Measurements from ENCODE around the gene SCAF1.

The SCAF1 gene

DNA sequence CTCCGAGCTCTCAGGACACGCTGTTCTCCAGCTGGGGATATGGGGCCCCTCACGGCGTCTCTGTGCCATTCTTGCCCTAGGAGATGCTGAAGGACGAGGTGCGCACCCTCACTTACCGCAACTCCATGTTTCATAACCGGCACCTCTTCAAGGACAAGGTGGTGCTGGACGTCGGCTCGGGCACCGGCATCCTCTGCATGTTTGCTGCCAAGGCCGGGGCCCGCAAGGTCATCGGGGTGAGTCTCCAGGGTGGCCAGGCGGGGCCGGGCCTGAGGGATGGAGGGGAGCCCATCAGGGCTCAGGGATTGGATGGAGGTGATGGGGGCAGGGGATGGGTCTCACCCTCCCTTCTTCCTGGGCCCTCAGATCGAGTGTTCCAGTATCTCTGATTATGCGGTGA is 39.8 kb downstream of the SCAF1 start:
- Mint-ChIP-seq H3K4me3 (no peak overlapping the region), H3K4me1 (peaks cover 34% of the 10 kb centered on the region), H3K36me3 (ENCODE audit: insufficient read depth) (peaks cover 37% of the 10 kb centered on the region), H3K27me3 (no peaks in the 10 kb centered on the region), H3K9me3 (no peaks in the 10 kb centered on the region), H3K27ac (ENCODE audit: low read depth) (no peak overlapping the region)
- ATAC-seq (replicated peaks; ENCODE audit: extremely low read depth, poor library complexity, severe bottlenecking): no peak
- DNase-seq (ENCODE audit: low spot score in 2 of 2): no peak

- Mint-ChIP-seq H3K9me3 (no peaks in the 10 kb centered on the region), H3K27ac (ENCODE audit: low read depth) (no peak overlapping the region), H3K36me3 (ENCODE audit: insufficient read depth) (peaks cover 33% of the 10 kb centered on the region), H3K4me1 (peaks cover 29% of the 10 kb centered on the region), H3K27me3 (no peaks in the 10 kb centered on the region), H3K4me3 (no peak overlapping the region)
- ATAC-seq (replicated peaks; ENCODE audit: extremely low read depth, poor library complexity, severe bottlenecking): no peak
- no peak for DNase-seq (ENCODE audit: low spot score in 2 of 2)
Observed at GRCh38 chr19:49682274-49682673, 40.3 kb downstream of the SCAF1 start.

DNA sequence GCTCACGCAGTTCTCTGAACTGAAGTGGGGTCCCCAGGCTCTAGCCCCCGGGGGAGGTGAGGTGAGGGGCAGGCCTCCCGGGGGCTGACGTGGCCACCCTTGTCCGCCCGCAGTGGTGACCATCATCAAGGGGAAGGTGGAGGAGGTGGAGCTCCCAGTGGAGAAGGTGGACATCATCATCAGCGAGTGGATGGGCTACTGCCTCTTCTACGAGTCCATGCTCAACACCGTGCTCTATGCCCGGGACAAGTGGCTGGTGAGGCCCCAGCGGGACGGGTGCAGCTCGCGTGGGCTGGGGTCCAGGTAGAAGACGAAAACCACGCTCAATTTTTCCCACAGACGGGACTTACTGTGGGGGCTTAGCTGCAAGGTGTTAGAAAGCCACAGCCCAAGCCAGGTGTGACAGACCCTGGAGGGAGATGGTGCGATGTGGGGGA is 41.8 kb downstream of the SCAF1 start:
- no peak for ATAC-seq (replicated peaks; ENCODE audit: extremely low read depth, poor library complexity, severe bottlenecking)
- H3K27me3 Mint-ChIP-seq: no peaks in the 10 kb centered on the region
- no peak overlapping the region for H3K4me3 Mint-ChIP-seq
- H3K36me3 Mint-ChIP-seq (ENCODE audit: insufficient read depth): peaks cover 35% of the 10 kb centered on the region
- H3K27ac Mint-ChIP-seq (ENCODE audit: low read depth): no peak overlapping the region
- no peaks in the 10 kb centered on the region for H3K9me3 Mint-ChIP-seq
- DNase-seq (ENCODE audit: low spot score in 2 of 2): no peak
- peaks cover 28% of the 10 kb centered on the region for H3K4me1 Mint-ChIP-seq

- DNase-seq (ENCODE audit: low spot score in 2 of 2): no peak
- Mint-ChIP-seq H3K27ac (ENCODE audit: low read depth) (no peak overlapping the region), H3K9me3 (no peaks in the 10 kb centered on the region), H3K36me3 (ENCODE audit: insufficient read depth) (peaks cover 33% of the 10 kb centered on the region), H3K27me3 (no peaks in the 10 kb centered on the region), H3K4me3 (no peak overlapping the region), H3K4me1 (peaks cover 28% of the 10 kb centered on the region)
- no peak for ATAC-seq (replicated peaks; ENCODE audit: extremely low read depth, poor library complexity, severe bottlenecking)
Observed at GRCh38 chr19:49684251-49684982, 42.4 kb downstream of the SCAF1 start.

DNA sequence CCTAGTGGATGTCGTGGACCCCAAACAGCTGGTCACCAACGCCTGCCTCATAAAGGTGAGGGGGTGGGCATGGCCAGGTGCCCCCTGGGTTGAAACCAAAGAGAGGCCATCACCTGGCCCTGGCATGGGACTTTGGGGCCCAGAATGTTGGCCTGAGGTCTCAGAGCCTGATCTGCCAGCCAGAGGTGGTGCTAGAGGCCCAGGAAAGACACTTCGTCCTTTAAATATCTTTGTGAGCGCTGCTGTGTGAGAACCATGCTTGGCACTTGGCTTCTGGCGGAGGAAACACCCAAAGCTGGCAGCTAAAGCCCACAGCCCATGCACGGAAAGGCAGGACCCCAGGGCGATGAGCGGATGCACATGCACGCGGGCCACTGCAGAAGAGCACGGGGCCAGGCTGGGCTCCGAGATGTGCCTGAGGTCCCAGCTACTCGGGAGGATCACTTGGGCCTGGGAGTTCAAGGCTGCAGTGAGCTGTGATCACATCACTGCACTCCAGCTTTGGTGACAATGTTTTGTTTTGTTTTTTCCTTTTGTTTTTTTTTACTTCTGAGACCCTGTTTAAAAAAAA is 43.1 kb downstream of the SCAF1 start:
- Mint-ChIP-seq H3K9me3 (no peaks in the 10 kb centered on the region), H3K27ac (ENCODE audit: low read depth) (peak overlapping the region; percentile 67)

DNA sequence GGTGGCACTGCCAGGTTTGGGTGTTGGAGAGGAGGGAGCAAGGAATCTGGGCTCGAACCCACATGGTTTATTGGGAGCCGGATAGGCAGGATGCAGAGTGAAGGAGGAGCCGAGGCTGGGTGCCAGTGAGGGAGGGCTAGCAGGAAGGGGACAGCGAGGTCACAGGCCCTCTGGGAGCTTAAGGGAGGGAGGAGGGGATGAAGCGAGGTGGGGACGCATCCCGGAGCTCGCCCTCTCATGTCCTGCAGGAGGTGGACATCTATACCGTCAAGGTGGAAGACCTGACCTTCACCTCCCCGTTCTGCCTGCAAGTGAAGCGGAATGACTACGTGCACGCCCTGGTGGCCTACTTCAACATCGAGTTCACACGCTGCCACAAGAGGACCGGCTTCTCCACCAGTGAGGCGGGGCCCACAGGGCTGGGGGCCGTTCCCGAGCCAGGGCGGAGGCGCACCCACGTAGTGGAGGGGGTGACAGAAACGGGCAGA is 43.9 kb downstream of the SCAF1 start:
- H3K27ac Mint-ChIP-seq (ENCODE audit: low read depth): peak overlapping the region; percentile 67
- DNase-seq (ENCODE audit: low spot score in 2 of 2) (no peak), ATAC-seq (replicated peaks; ENCODE audit: extremely low read depth, poor library complexity, severe bottlenecking) (no peak)
- peaks cover 34% of the 10 kb centered on the region for H3K36me3 Mint-ChIP-seq (ENCODE audit: insufficient read depth)
- peaks cover 27% of the 10 kb centered on the region for H3K4me1 Mint-ChIP-seq
- H3K9me3 Mint-ChIP-seq: no peaks in the 10 kb centered on the region
- peaks cover 14% of the 10 kb centered on the region for H3K27me3 Mint-ChIP-seq
- H3K4me3 Mint-ChIP-seq: no peak overlapping the region

More for the DNA sequence above, 43.1 kb downstream of the SCAF1 start:
- H3K27me3 Mint-ChIP-seq: peaks cover 6% of the 10 kb centered on the region
- H3K36me3 Mint-ChIP-seq (ENCODE audit: insufficient read depth): peaks cover 32% of the 10 kb centered on the region
- H3K4me1 Mint-ChIP-seq: peaks cover 26% of the 10 kb centered on the region
- ATAC-seq (replicated peaks; ENCODE audit: extremely low read depth, poor library complexity, severe bottlenecking): no peak
- no peak overlapping the region for H3K4me3 Mint-ChIP-seq
- DNase-seq (ENCODE audit: low spot score in 2 of 2): no peak

DNA sequence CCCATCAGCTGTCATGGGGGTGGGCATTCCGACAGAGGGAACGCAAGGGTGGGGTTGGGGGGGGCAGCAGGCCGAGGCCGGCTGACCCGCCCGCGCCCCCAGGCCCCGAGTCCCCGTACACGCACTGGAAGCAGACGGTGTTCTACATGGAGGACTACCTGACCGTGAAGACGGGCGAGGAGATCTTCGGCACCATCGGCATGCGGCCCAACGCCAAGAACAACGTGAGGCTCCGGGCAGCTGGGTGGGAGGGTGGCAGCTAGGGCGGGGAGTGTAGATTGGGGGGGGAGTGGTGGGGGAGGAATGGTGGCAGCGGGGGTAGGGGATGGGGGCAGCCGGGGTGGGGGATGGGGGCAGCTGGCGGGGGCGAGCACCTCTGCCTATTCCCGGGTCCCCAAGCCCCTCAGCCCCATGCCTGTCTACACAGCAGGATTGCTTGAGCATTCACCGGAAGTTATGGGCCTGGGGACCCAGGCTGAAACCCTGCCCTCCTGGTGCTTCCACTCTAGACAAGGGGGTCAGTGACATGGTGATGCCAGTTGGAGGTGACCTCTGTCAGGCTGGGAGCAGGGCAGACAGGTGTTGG is 44.6 kb downstream of the SCAF1 start:
- H3K27ac Mint-ChIP-seq (ENCODE audit: low read depth): no peak overlapping the region
- H3K27me3 Mint-ChIP-seq: peaks cover 21% of the 10 kb centered on the region
- no peak for ATAC-seq (replicated peaks; ENCODE audit: extremely low read depth, poor library complexity, severe bottlenecking)
- no peaks in the 10 kb centered on the region for H3K9me3 Mint-ChIP-seq
- DNase-seq (ENCODE audit: low spot score in 2 of 2): no peak
- H3K4me3 Mint-ChIP-seq: no peak overlapping the region
- peaks cover 32% of the 10 kb centered on the region for H3K36me3 Mint-ChIP-seq (ENCODE audit: insufficient read depth)
- H3K4me1 Mint-ChIP-seq: peaks cover 30% of the 10 kb centered on the region

DNA sequence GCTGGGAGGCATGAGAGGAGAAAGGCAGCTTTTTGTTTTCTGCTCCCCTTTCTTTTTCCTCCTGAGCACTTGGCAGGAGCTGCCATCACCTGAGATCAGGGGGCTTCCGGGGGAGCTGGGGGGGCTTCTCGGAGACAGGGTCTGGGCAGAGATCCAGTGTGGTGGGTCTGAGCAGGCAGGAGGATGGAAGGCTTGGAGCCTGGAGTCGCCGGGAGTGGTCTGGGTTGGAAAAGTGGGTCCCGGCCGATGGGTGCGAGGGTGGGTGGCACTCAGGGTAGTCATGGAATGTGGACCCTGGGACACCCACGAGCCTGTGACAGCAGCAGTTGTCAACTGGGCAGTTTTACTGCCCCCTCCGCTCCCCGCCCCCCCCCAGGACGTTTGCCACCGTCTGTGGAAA is 45.1 kb downstream of the SCAF1 start:
- Mint-ChIP-seq H3K27me3 (peaks cover 27% of the 10 kb centered on the region), H3K9me3 (no peaks in the 10 kb centered on the region), H3K4me1 (peaks cover 30% of the 10 kb centered on the region), H3K4me3 (no peak overlapping the region), H3K36me3 (ENCODE audit: insufficient read depth) (peaks cover 28% of the 10 kb centered on the region), H3K27ac (ENCODE audit: low read depth) (no peak overlapping the region)
- ATAC-seq (replicated peaks; ENCODE audit: extremely low read depth, poor library complexity, severe bottlenecking) (no peak), DNase-seq (ENCODE audit: low spot score in 2 of 2) (no peak)

DNA sequence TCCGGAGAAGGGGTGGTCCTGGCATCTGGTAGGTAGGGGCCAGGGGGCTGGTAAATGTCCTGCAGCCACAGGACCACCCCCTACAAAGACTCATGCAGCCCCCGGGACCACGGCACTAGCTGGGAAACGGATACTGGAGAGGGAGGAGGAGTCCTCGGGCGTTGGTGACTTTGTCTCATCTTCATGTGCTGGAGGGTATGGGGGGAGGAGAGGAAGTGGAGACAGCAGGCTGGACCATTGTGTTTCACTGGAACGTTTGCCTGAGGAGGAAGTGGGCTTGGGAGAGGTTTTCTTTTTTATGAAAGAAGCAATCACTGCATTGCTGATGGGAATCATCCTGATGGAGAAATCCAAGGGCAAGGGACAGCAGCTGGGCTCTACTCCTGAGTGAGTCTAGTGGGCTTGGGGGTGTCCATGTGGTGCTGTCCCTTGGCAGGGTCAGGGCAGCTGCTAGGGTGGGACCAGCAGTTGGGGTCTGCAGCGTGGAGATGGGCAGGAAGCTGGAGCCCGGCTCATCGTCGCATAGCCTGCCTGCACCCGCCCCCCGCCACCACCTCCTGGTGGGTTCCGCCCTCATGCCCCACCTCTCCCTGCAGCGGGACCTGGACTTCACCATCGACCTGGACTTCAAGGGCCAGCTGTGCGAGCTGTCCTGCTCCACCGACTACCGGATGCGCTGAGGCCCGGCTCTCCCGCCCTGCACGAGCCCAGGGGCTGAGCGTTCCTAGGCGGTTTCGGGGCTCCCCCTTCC is 45.7 kb downstream of the SCAF1 start:
- peaks cover 30% of the 10 kb centered on the region for H3K4me1 Mint-ChIP-seq
- no peak overlapping the region for H3K4me3 Mint-ChIP-seq
- ATAC-seq (replicated peaks; ENCODE audit: extremely low read depth, poor library complexity, severe bottlenecking) (no peak), DNase-seq (ENCODE audit: low spot score in 2 of 2) (no peak)
- peaks cover 33% of the 10 kb centered on the region for H3K27me3 Mint-ChIP-seq
- no peaks in the 10 kb centered on the region for H3K9me3 Mint-ChIP-seq
- H3K36me3 Mint-ChIP-seq (ENCODE audit: insufficient read depth): peaks cover 25% of the 10 kb centered on the region
- H3K27ac Mint-ChIP-seq (ENCODE audit: low read depth): no peak overlapping the region

DNA sequence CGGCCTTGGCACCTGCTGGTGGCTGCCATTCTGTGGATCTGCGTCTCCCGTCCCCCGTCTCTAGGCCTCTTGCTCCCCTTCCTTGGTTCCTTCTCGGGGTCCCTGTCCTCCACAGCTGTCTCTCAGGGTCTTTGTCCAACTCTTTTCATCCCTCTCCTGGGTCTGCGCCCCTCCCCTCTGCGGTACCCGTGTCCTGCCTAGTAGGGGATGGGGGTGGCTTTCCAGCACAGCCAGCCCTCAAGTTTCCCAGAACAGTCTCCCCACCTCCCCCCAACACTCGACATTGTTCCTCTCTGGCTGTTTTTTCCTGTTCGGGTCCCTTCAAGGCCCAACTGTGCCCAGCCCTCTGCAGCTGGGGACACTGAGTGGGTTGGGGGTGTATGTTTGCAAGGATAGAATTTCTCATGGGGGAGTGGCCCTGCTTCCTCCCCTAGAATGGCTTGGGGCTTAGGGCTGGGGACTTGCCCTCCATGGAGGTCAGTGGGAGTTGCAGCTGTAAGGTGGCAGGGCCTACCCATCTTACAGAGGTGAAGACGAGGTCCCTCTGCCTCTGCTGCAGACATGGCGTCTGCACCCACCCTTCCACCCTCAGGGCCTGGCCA is 46.6 kb downstream of the SCAF1 start:
- H3K36me3 Mint-ChIP-seq (ENCODE audit: insufficient read depth): peaks cover 21% of the 10 kb centered on the region
- peaks cover 34% of the 10 kb centered on the region for H3K27me3 Mint-ChIP-seq
- no peak for DNase-seq (ENCODE audit: low spot score in 2 of 2)
- H3K27ac Mint-ChIP-seq (ENCODE audit: low read depth): no peak overlapping the region
- ATAC-seq (replicated peaks; ENCODE audit: extremely low read depth, poor library complexity, severe bottlenecking): no peak
- no peaks in the 10 kb centered on the region for H3K9me3 Mint-ChIP-seq
- H3K4me3 Mint-ChIP-seq: no peak overlapping the region
- H3K4me1 Mint-ChIP-seq: peaks cover 30% of the 10 kb centered on the region

GRCh38 chr19:49689133-49690078 is 47.4 kb downstream of the SCAF1 start, which contains the start of gene ADM5:
Gene ADM5, plus strand, starts transcription at chr19:49689594. Its CDS starts 244 bp downstream, at chr19:49689838.
- Mint-ChIP-seq H3K9me3 (no peaks in the 10 kb centered on the region), H3K27ac (ENCODE audit: low read depth) (no peak within 1 kb of the TSS), H3K36me3 (ENCODE audit: insufficient read depth) (peaks cover 15% of the 10 kb centered on the region), H3K4me1 (peaks cover 25% of the 10 kb centered on the region), H3K4me3 (peak within 1 kb of the TSS; percentile 80), H3K27me3 (peaks cover 34% of the 10 kb centered on the region)
- ATAC-seq (replicated peaks; ENCODE audit: extremely low read depth, poor library complexity, severe bottlenecking): peak; percentile 36
- no peak for DNase-seq (ENCODE audit: low spot score in 2 of 2)
